HepG2 (cell line): ENCODE results near the gene DTWD2. TPM values are rescaled to one million over a fixed set of nuclear protein-coding genes. Genes with fewer than 3 reads are reported as not detected.

Source experiments
- ARID2 ChIP-seq: sonication (generic); formaldehyde crosslinking; IDR thresholded peaks from 2 replicates; pipeline ENCODE4 v1.8.1; 2022; ENCODE audit warnings: mild to moderate bottlenecking, missing genetic modification reagents, borderline replicate concordance
- ATF1 ChIP-seq: IDR thresholded peaks from 2 replicates; pipeline ENCODE4 v1.6.1; 2016; ENCODE audit warnings: mild to moderate bottlenecking, control low read depth
- ATRX ChIP-seq: sonication (generic); formaldehyde crosslinking; IDR thresholded peaks from 2 replicates; pipeline ENCODE4 v1.4.0; 2020; ENCODE audit warnings: missing genetic modification reagents, borderline replicate concordance
- CAMTA2 ChIP-seq: sonication (generic); formaldehyde crosslinking; IDR thresholded peaks from 2 replicates; pipeline ENCODE4 v1.4.0; 2020; ENCODE audit warnings: mild to moderate bottlenecking, missing genetic modification reagents, borderline replicate concordance
- CREB1 ChIP-seq, 2 experiments: fragments of 450-650 bp in 1 of 2; IDR thresholded peaks; 2 replicates each; pipeline ENCODE4 v1.6.1; 2016 to 2017; ENCODE audit warnings: control low read depth in 1 of 2, mild to moderate bottlenecking in 1 of 2, missing compliant biosample characterization in 1 of 2, missing genetic modification characterization in 1 of 2
- DMAP1 ChIP-seq: IDR thresholded peaks from 2 replicates; pipeline ENCODE4 v1.6.1; 2016
- EHMT2 ChIP-seq: fragments of 200-600 bp; sonication (generic); IDR thresholded peaks from 2 replicates; pipeline ENCODE4 v1.7.0; 2017; ENCODE audit warnings: antibody characterized with exemption, low read depth, low read length, borderline replicate concordance
- HNRNPK ChIP-seq: fragments of 200-400 bp; formaldehyde crosslinking; IDR thresholded peaks from 2 replicates; pipeline ENCODE4 v1.6.1; 2018; ENCODE audit warnings: low read length, low read depth, moderate library complexity, mild to moderate bottlenecking; ENCODE audit not compliant: poor library complexity, severe bottlenecking
- HOXA7 ChIP-seq: sonication (generic); formaldehyde crosslinking; IDR thresholded peaks from 2 replicates; pipeline ENCODE4 v1.8.1; 2022; ENCODE audit warnings: mild to moderate bottlenecking, missing genetic modification reagents, moderate library complexity
- RARG ChIP-seq: sonication (generic); formaldehyde crosslinking; IDR thresholded peaks from 2 replicates; pipeline ENCODE4 v1.4.0; 2020; ENCODE audit warnings: low read depth, mild to moderate bottlenecking, missing genetic modification reagents
- RBFOX2 ChIP-seq: fragments of 200-400 bp; formaldehyde crosslinking; IDR thresholded peaks from 2 replicates; pipeline ENCODE4 v1.6.1; 2017; ENCODE audit warnings: low read depth, mild to moderate bottlenecking, low read length
- RXRB ChIP-seq: IDR thresholded peaks from 2 replicates; pipeline ENCODE4 v1.6.1; 2016; ENCODE audit warnings: borderline replicate concordance, missing genetic modification reagents, missing compliant biosample characterization
- SP5 ChIP-seq: IDR thresholded peaks from 2 replicates; pipeline ENCODE4 v1.6.1; 2016; ENCODE audit warnings: low read depth, borderline replicate concordance
- THAP11 ChIP-seq: IDR thresholded peaks from 2 replicates; pipeline ENCODE4 v1.6.1; 2016; ENCODE audit warnings: missing biosample characterization, missing genetic modification reagents
- ZBTB7B ChIP-seq: sonication (generic); formaldehyde crosslinking; IDR thresholded peaks from 2 replicates; pipeline ENCODE4 v1.4.0; 2020; ENCODE audit warnings: missing genetic modification reagents
- ZNF496 ChIP-seq: sonication (generic); formaldehyde crosslinking; IDR thresholded peaks from 2 replicates; pipeline ENCODE4 v1.8.1; 2023; ENCODE audit warnings: mild to moderate bottlenecking, moderate library complexity, missing genetic modification reagents; ENCODE audit not compliant: insufficient replicate concordance
- ZNF547 ChIP-seq: sonication (generic); formaldehyde crosslinking; IDR thresholded peaks from 2 replicates; pipeline ENCODE4 v1.5.1; 2020; ENCODE audit warnings: mild to moderate bottlenecking, missing genetic modification reagents
- ZNF556 ChIP-seq: sonication (generic); formaldehyde crosslinking; IDR thresholded peaks from 2 replicates; pipeline ENCODE4 v1.4.0; 2020; ENCODE audit warnings: mild to moderate bottlenecking, missing genetic modification reagents, borderline replicate concordance
- ZNF557 ChIP-seq: sonication (generic); formaldehyde crosslinking; IDR thresholded peaks from 2 replicates; pipeline ENCODE4 v1.4.0; 2020; ENCODE audit warnings: missing genetic modification reagents
- ZNF761 ChIP-seq: sonication (generic); formaldehyde crosslinking; conservative IDR thresholded peaks from 2 replicates; pipeline ENCODE4 v1.4.0; 2020; ENCODE audit warnings: mild to moderate bottlenecking, missing genetic modification reagents
- polyA plus RNA-seq, 8 experiments: library from polyadenylated mRNA; depleted of rRNA in 3 of 8; stranded (reverse) in 7 of 8; unstranded in 1 of 8; fragments of >200 nt; fragmentation: Illumina TruSeq in 4 of 8; extraction: Trizol in 4 of 8; gene quantifications; 2 replicates each; pipeline versions ENCODE4 v1.2.1 to v1.2.3, GENCODE V29; 2011 to 2016; ENCODE audit warnings: low read depth in 4 of 8, missing spikeins in 1 of 8, mixed read lengths in 1 of 8; ENCODE audit not compliant: insufficient read depth in 1 of 8
- total RNA-seq, 5 experiments: library from RNA; depleted of rRNA; stranded (reverse); fragments of >200 nt; fragmentation: Illumina TruSeq; extraction: Trizol; gene quantifications; 2 replicates each; pipeline ENCODE4 v1.2.3, GENCODE V29; 2016; ENCODE audit warnings: low read depth in 1 of 5
- TF ChIP-seq, protein P1 (sequence below): IDR thresholded peaks from 2 replicates; pipeline ENCODE4 v1.6.1; 2016; ENCODE audit warnings: missing biosample characterization, missing genetic modification reagents, low read depth
- TF ChIP-seq, protein P2 (sequence below): fragments of 450-650 bp; IDR thresholded peaks from 2 replicates; pipeline ENCODE4 v1.6.1; 2017
- TF ChIP-seq, protein P3 (sequence below): sonication (generic); formaldehyde crosslinking; IDR thresholded peaks from 2 replicates; pipeline ENCODE4 v1.5.0; 2020; ENCODE audit warnings: missing genetic modification reagents
- TF ChIP-seq, protein P4 (sequence below): sonication (generic); formaldehyde crosslinking; IDR thresholded peaks from 2 replicates; pipeline ENCODE4 v1.4.0; 2020; ENCODE audit warnings: missing genetic modification reagents
- TF ChIP-seq, protein P5 (sequence below): sonication (generic); formaldehyde crosslinking; IDR thresholded peaks from 2 replicates; pipeline ENCODE4 v1.9.0; 2022; ENCODE audit warnings: missing genetic modification reagents, mild to moderate bottlenecking, borderline replicate concordance

Gene DTWD2
- total and polyA plus RNA-seq, 2 of the 13 experiments (the other 11 are each of a cell fraction or from before 2014, with no cell fraction given): 1.6 to 6.0 TPM

DNA sequence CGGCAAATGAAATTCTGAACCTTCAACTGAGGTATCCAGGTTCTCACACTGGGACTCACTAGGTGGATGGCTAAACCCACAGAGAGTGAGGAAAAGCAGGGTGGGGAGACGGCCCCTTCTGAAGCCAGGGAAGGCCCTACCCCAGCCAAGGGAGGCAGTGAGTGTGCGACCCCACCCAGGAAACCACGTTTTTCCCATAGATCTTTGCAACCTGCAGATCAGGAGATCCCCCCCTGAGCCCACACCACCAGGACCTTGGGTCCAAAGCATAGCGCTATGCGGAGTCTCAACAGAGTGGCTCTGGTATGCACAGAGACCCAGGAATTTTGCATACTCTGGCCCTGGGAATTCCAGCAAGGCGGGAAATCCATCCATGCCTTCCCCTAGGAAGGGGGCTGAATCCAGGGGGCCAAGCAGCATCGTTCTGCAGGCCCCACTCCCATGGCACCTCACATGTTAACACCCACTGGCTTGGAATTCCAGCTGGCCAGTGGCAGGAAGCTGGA, 19.9 kb downstream of the DTWD2 start (continued):
- TF ChIP-seq, protein P1, sequence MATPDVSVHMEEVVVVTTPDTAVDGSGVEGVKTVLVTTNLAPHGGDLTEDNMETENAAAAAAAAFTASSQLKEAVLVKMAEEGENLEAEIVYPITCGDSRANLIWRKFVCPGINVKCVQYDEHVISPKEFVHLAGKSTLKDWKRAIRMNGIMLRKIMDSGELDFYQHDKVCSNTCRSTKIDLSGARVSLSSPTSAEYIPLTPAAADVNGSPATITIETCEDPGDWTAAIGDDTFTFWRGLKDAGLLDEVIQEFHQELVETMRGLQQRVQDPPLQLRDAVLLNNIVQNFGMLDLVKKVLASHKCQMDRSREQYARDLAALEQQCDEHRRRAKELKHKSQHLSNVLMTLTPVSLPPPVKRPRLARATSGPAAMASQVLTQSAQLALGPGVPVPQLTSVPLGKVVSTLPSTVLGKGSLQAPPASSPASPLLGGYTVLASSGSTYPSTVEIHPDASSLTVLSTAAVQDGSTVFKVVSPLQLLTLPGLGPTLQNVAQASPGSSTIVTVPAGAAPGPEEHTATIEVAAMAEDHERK: no peak
- no peak for TF ChIP-seq HNRNPK
- TF ChIP-seq ATF1 (CRISPR knock-in tag): no peak
- TF ChIP-seq SP5 (CRISPR knock-in tag): no peak
- peak; percentile 59; the same call in 1 of the 2 replicates for TF ChIP-seq ZNF556
- no peak for TF ChIP-seq ZNF557 (CRISPR knock-in tag)
- no peak for TF ChIP-seq ZNF496 (CRISPR knock-in tag)
- TF ChIP-seq ZNF547: no peak
- TF ChIP-seq, protein P2, sequence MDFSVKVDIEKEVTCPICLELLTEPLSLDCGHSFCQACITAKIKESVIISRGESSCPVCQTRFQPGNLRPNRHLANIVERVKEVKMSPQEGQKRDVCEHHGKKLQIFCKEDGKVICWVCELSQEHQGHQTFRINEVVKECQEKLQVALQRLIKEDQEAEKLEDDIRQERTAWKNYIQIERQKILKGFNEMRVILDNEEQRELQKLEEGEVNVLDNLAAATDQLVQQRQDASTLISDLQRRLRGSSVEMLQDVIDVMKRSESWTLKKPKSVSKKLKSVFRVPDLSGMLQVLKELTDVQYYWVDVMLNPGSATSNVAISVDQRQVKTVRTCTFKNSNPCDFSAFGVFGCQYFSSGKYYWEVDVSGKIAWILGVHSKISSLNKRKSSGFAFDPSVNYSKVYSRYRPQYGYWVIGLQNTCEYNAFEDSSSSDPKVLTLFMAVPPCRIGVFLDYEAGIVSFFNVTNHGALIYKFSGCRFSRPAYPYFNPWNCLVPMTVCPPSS: no peak
- TF ChIP-seq HOXA7 (CRISPR knock-in tag): no peak
- no peak for TF ChIP-seq DMAP1 (CRISPR knock-in tag)
- TF ChIP-seq, protein P3, sequence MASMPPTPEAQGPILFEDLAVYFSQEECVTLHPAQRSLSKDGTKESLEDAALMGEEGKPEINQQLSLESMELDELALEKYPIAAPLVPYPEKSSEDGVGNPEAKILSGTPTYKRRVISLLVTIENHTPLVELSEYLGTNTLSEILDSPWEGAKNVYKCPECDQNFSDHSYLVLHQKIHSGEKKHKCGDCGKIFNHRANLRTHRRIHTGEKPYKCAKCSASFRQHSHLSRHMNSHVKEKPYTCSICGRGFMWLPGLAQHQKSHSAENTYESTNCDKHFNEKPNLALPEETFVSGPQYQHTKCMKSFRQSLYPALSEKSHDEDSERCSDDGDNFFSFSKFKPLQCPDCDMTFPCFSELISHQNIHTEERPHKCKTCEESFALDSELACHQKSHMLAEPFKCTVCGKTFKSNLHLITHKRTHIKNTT (CRISPR knock-in tag): no peak
- TF ChIP-seq CREB1 (IDR thresholded peaks at IDR 0.05): no peak
- TF ChIP-seq CREB1 (CRISPR knock-in tag; IDR thresholded peaks at IDR 0.05): no peak
- TF ChIP-seq ARID2 (CRISPR knock-in tag): no peak
- TF ChIP-seq, protein P4, sequence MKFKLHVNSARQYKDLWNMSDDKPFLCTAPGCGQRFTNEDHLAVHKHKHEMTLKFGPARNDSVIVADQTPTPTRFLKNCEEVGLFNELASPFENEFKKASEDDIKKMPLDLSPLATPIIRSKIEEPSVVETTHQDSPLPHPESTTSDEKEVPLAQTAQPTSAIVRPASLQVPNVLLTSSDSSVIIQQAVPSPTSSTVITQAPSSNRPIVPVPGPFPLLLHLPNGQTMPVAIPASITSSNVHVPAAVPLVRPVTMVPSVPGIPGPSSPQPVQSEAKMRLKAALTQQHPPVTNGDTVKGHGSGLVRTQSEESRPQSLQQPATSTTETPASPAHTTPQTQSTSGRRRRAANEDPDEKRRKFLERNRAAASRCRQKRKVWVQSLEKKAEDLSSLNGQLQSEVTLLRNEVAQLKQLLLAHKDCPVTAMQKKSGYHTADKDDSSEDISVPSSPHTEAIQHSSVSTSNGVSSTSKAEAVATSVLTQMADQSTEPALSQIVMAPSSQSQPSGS (CRISPR knock-in tag): no peak
- no peak for TF ChIP-seq ATRX (CRISPR knock-in tag)
- 0 out of 2 replicates have a peak, but pooled peaks have one; percentile 38 for TF ChIP-seq ZBTB7B (CRISPR knock-in tag)
- no peak for TF ChIP-seq EHMT2
- no peak for TF ChIP-seq CAMTA2 (CRISPR knock-in tag)
- TF ChIP-seq THAP11 (CRISPR knock-in tag): no peak
- TF ChIP-seq, protein P5, sequence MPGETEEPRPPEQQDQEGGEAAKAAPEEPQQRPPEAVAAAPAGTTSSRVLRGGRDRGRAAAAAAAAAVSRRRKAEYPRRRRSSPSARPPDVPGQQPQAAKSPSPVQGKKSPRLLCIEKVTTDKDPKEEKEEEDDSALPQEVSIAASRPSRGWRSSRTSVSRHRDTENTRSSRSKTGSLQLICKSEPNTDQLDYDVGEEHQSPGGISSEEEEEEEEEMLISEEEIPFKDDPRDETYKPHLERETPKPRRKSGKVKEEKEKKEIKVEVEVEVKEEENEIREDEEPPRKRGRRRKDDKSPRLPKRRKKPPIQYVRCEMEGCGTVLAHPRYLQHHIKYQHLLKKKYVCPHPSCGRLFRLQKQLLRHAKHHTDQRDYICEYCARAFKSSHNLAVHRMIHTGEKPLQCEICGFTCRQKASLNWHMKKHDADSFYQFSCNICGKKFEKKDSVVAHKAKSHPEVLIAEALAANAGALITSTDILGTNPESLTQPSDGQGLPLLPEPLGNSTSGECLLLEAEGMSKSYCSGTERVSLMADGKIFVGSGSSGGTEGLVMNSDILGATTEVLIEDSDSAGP: peak; percentile 28; the same call in 1 of the 2 replicates
- TF ChIP-seq RARG (CRISPR knock-in tag): no peak
- no peak for TF ChIP-seq RXRB (CRISPR knock-in tag)
- TF ChIP-seq RBFOX2: no peak
- TF ChIP-seq ZNF761 (CRISPR knock-in tag): no peak
